ENCODE data around the gene NR2F1. TPM values are rescaled to one million over a fixed set of nuclear protein-coding genes. Genes with fewer than 3 reads are reported as not detected.

NR2F1 gene
- total and polyA plus RNA-seq, 2 donors (not counting 1 experiment from before 2014, with no cell fraction given) = not detected

- Histone ChIP-seq H3K4me1 (ENCODE audit: control insufficient read depth in 2 of 2, insufficient read depth in 2 of 2, low read length in 2 of 2) (peaks cover 3 to 54% of the 10 kb centered on the region in 2 donors), H4K20me1 (ENCODE audit: control insufficient read depth, insufficient read depth, low read length, poor library complexity, severe bottlenecking) (no peaks in the 10 kb centered on the region), H3K36me3 (replicated peaks in 1 of 2; ENCODE audit: control extremely low read depth in 1 of 2, control insufficient read depth in 1 of 2, extremely low read depth in 1 of 2, insufficient read depth in 2 of 2, low read length in 1 of 2) (no peaks in the 10 kb centered on the region), H3K79me2 (ENCODE audit: control insufficient read depth, insufficient read depth, low read length) (no peaks in the 10 kb centered on the region), H3K27ac (ENCODE audit: low read length in 2 of 2) (no peak overlapping the region), H3K27me3 (replicated peaks in 1 of 4; ENCODE audit: control extremely low read depth in 1 of 4, control insufficient read depth in 3 of 4, insufficient read depth in 4 of 4, low read length in 3 of 4) (peaks cover 4 to 91% (median 84%) of the 10 kb centered on the region in 4 experiments), H3K4me2 (replicated peaks; ENCODE audit: low read depth, low read length, poor library complexity, severe bottlenecking) (no peak overlapping the region), H3K4me3 (ENCODE audit: control extremely low read depth in 1 of 5, extremely low read depth in 1 of 5, insufficient read depth in 1 of 5, low read depth in 2 of 5, low read length in 4 of 5) (no peak overlapping the region), H3K9me3 (ENCODE audit: control extremely low read depth in 1 of 3, control insufficient read depth in 2 of 3, insufficient read depth in 1 of 3, low read length in 2 of 3) (peaks cover 0 to 39% (median 12%) of the 10 kb centered on the region in 3 donors), H3K9ac (ENCODE audit: low read length) (no peak overlapping the region), H2AFZ (ENCODE audit: insufficient read depth, low read depth, low read length, poor library complexity, severe bottlenecking) (no peak overlapping the region)
- no peak for DNase-seq
- Mint-ChIP-seq H3K9me3 (ENCODE audit: insufficient read depth) (no peaks in the 10 kb centered on the region), H3K27me3 (peaks cover 38% of the 10 kb centered on the region), H3K4me1 (peaks cover 4% of the 10 kb centered on the region), H3K4me3 (no peak overlapping the region), H3K27ac (no peak overlapping the region)
- 25% methylated on average over 2 of the region's 3 CpGs for WGBS (ENCODE audit: insufficient coverage)
- POLR2A ChIA-PET = no interaction called here
- intact Hi-C loops (cut with micrococcal nuclease) = loop anchor here (2.0 kb wide), 1 partner anchor 14 kb away; no protein-coding TSS in a partner anchor
- CTCF ChIA-PET = interaction anchor here (1.2 kb wide), 1 partner anchor 18 kb away, joined by 4 read pairs; the partner anchor contains the start of gene NR2F1
- TF ChIP-seq EZH2 (IDR thresholded peaks at IDR 0.05; ENCODE audit: borderline replicate concordance, insufficient read depth, low read depth, low read length, poor library complexity, severe bottlenecking) = no peak
- TF ChIP-seq, protein P1, sequence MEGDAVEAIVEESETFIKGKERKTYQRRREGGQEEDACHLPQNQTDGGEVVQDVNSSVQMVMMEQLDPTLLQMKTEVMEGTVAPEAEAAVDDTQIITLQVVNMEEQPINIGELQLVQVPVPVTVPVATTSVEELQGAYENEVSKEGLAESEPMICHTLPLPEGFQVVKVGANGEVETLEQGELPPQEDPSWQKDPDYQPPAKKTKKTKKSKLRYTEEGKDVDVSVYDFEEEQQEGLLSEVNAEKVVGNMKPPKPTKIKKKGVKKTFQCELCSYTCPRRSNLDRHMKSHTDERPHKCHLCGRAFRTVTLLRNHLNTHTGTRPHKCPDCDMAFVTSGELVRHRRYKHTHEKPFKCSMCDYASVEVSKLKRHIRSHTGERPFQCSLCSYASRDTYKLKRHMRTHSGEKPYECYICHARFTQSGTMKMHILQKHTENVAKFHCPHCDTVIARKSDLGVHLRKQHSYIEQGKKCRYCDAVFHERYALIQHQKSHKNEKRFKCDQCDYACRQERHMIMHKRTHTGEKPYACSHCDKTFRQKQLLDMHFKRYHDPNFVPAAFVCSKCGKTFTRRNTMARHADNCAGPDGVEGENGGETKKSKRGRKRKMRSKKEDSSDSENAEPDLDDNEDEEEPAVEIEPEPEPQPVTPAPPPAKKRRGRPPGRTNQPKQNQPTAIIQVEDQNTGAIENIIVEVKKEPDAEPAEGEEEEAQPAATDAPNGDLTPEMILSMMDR (IDR thresholded peaks at IDR 0.05) = no peak
- ATAC-seq (ENCODE audit: low read depth) = no peak
These were observed 18.2 kb downstream of the NR2F1 start for GRCh38 chr5:93601071-93601801.

- peaks cover 5 to 88% (median 83%) of the 10 kb centered on the region in 4 experiments for H3K27me3 ChIP-seq (replicated peaks in 1 of 4; ENCODE audit: control extremely low read depth in 1 of 4, control insufficient read depth in 3 of 4, insufficient read depth in 4 of 4, low read length in 3 of 4)
- POLR2A ChIA-PET = no interaction called here
- WGBS (ENCODE audit: insufficient coverage) = 12% methylated on average over 9 of the region's 9 CpGs
These were observed 18.8 kb downstream of the NR2F1 start for GRCh38 chr5:93601802-93602155.

More at GRCh38 chr5:93601802-93602155, 18.8 kb downstream of the NR2F1 start:
- Mint-ChIP-seq H3K9me3 (ENCODE audit: insufficient read depth) (no peaks in the 10 kb centered on the region), H3K4me3 (no peak overlapping the region), H3K27ac (no peak overlapping the region), H3K4me1 (peaks cover 4% of the 10 kb centered on the region), H3K27me3 (peaks cover 37% of the 10 kb centered on the region)
- H3K36me3 ChIP-seq (replicated peaks in 1 of 2; ENCODE audit: control extremely low read depth in 1 of 2, control insufficient read depth in 1 of 2, extremely low read depth in 1 of 2, insufficient read depth in 2 of 2, low read length in 1 of 2) = no peaks in the 10 kb centered on the region
- H2AFZ ChIP-seq (ENCODE audit: insufficient read depth, low read depth, low read length, poor library complexity, severe bottlenecking) = no peak overlapping the region
- ATAC-seq (ENCODE audit: low read depth) = no peak
- no peak for DNase-seq
- H3K9me3 ChIP-seq (ENCODE audit: control extremely low read depth in 1 of 3, control insufficient read depth in 2 of 3, insufficient read depth in 1 of 3, low read length in 2 of 3) = peaks cover 0 to 33% (median 10%) of the 10 kb centered on the region in 3 donors
- no peak overlapping the region for H3K27ac ChIP-seq (ENCODE audit: low read length in 2 of 2)
- CTCF ChIA-PET = interaction anchor here (1.2 to 1.5 kb wide), 2 partner anchors 19 to 23 kb away, joined by 3 to 4 read pairs; partner anchors contain the start of gene NR2F1
- no peak overlapping the region for H3K4me2 ChIP-seq (replicated peaks; ENCODE audit: low read depth, low read length, poor library complexity, severe bottlenecking)
- no peak overlapping the region for H3K4me3 ChIP-seq (ENCODE audit: control extremely low read depth in 1 of 5, extremely low read depth in 1 of 5, insufficient read depth in 1 of 5, low read depth in 2 of 5, low read length in 4 of 5)
- H3K79me2 ChIP-seq (ENCODE audit: control insufficient read depth, insufficient read depth, low read length) = no peaks in the 10 kb centered on the region
- H3K4me1 ChIP-seq (ENCODE audit: control insufficient read depth in 2 of 2, insufficient read depth in 2 of 2, low read length in 2 of 2) = peaks cover 3 to 50% of the 10 kb centered on the region in 2 donors
- TF ChIP-seq, protein P1 (IDR thresholded peaks at IDR 0.05) = no peak
- H4K20me1 ChIP-seq (ENCODE audit: control insufficient read depth, insufficient read depth, low read length, poor library complexity, severe bottlenecking) = no peaks in the 10 kb centered on the region
- H3K9ac ChIP-seq (ENCODE audit: low read length) = no peak overlapping the region
- intact Hi-C loops (cut with micrococcal nuclease) = loop anchor here (2.0 kb wide), 1 partner anchor 15 kb away; no protein-coding TSS in a partner anchor
